ENCODE measurements around the gene NANOS3.

NANOS3 gene

GRCh38 chr19:13864667-13865570, 12.0 kb upstream of the NANOS3 start:
- TF ChIP-seq ZNF384 (IDR thresholded peaks at IDR 0.05), result no peak
- TF ChIP-seq CTBP1 (IDR thresholded peaks at IDR 0.05; ENCODE audit: borderline replicate concordance), result no peak
- TF ChIP-seq FOXK2 (IDR thresholded peaks at IDR 0.05), result no peak
- no peak for TF ChIP-seq HDGF (IDR thresholded peaks at IDR 0.05; ENCODE audit: borderline replicate concordance)
- TF ChIP-seq FOXM1 (IDR thresholded peaks at IDR 0.05; ENCODE audit: borderline replicate concordance), result no peak
- TF ChIP-seq BHLHE40 (IDR thresholded peaks at IDR 0.05; ENCODE audit: borderline replicate concordance), result no peak
- CTCF ChIA-PET, result interaction anchor here (0.9 kb wide), 1 partner anchor 82 kb away, joined by 3 read pairs; no protein-coding TSS in a partner anchor
- POLR2A ChIA-PET, result no interaction called here
- no peak for DNase-seq (ENCODE audit: extremely low spot score)

- ChIA-PET CTCF (no interaction called here), POLR2A (interaction anchor here (0.7 kb wide), 1 partner anchor 118 kb away, joined by 4 read pairs; a partner anchor contains a TSS)
- TF ChIP-seq ARNT (IDR thresholded peaks at IDR 0.05), result no peak
- TF ChIP-seq LEF1 (IDR thresholded peaks at IDR 0.05; ENCODE audit: borderline replicate concordance), result no peak
- no peak for TF ChIP-seq SP1 (IDR thresholded peaks at IDR 0.05)
- TF ChIP-seq BHLHE40 (IDR thresholded peaks at IDR 0.05; ENCODE audit: borderline replicate concordance), result no peak
- no peak for TF ChIP-seq FOXM1 (IDR thresholded peaks at IDR 0.05; ENCODE audit: borderline replicate concordance)
- no peak for TF ChIP-seq FOXA1 (IDR thresholded peaks at IDR 0.05)
- no peak for TF ChIP-seq ELF4 (IDR thresholded peaks at IDR 0.05)
- no peak for TF ChIP-seq CTBP1 (IDR thresholded peaks at IDR 0.05; ENCODE audit: borderline replicate concordance)
- TF ChIP-seq SUZ12 (IDR thresholded peaks at IDR 0.05), result no peak
- TF ChIP-seq ZNF384 (IDR thresholded peaks at IDR 0.05), result no peak
- TF ChIP-seq, protein P1, sequence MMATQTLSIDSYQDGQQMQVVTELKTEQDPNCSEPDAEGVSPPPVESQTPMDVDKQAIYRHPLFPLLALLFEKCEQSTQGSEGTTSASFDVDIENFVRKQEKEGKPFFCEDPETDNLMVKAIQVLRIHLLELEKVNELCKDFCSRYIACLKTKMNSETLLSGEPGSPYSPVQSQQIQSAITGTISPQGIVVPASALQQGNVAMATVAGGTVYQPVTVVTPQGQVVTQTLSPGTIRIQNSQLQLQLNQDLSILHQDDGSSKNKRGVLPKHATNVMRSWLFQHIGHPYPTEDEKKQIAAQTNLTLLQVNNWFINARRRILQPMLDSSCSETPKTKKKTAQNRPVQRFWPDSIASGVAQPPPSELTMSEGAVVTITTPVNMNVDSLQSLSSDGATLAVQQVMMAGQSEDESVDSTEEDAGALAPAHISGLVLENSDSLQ (IDR thresholded peaks at IDR 0.05), result no peak
- no peak for TF ChIP-seq HDGF (IDR thresholded peaks at IDR 0.05; ENCODE audit: borderline replicate concordance)
- DNase-seq (ENCODE audit: extremely low spot score), result no peak
These were observed 11.1 kb upstream of the NANOS3 start for GRCh38 chr19:13865571-13866462.

GRCh38 chr19:13866463-13867046, 10.4 kb upstream of the NANOS3 start:
- POLR2A ChIA-PET, result interaction anchor here (0.7 kb wide), 1 partner anchor 119 kb away, joined by 4 read pairs; a partner anchor contains a TSS
- CTCF ChIA-PET, result no interaction called here
- TF ChIP-seq, protein P1 (IDR thresholded peaks at IDR 0.05), result 0 out of 2 replicates have a peak, but pooled peaks have one; percentile 7
- no peak for TF ChIP-seq ZNF384 (IDR thresholded peaks at IDR 0.05)
- DNase-seq (ENCODE audit: extremely low spot score), result no peak

DNA sequence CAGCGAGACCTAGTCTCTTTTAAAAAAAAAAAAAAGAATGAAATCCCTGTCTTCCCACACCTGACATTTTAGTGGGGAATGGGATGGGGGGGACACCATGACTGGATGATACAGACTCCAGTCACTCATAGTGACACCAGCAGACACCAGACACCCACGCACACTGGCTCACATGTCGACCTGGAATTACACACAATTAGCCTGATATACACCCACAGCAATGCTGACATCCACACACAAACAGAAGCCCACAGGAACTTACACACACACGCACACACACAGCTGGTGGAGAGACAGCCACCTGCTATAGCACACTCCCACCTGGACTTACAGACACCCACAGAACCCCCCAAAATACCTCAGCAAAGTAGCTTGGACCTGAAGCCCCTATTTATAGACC, 8.3 kb upstream of the NANOS3 start:
- ChIA-PET CTCF (no interaction called here), POLR2A (no interaction called here)
- TF ChIP-seq FOXM1 (IDR thresholded peaks at IDR 0.05; ENCODE audit: borderline replicate concordance) (no peak), NFRKB (IDR thresholded peaks at IDR 0.05) (no peak), SP1 (IDR thresholded peaks at IDR 0.05) (no peak), LEF1 (IDR thresholded peaks at IDR 0.05; ENCODE audit: borderline replicate concordance) (no peak), ARNT (IDR thresholded peaks at IDR 0.05) (no peak), FOXA1 (IDR thresholded peaks at IDR 0.05) (no peak), HDGF (IDR thresholded peaks at IDR 0.05; ENCODE audit: borderline replicate concordance) (no peak), L3MBTL2 (conservative IDR thresholded peaks at IDR 0.05) (no peak), ELF4 (IDR thresholded peaks at IDR 0.05) (no peak), FOXK2 (IDR thresholded peaks at IDR 0.05) (no peak), SUZ12 (IDR thresholded peaks at IDR 0.05) (no peak), BHLHE40 (IDR thresholded peaks at IDR 0.05; ENCODE audit: borderline replicate concordance) (no peak), CTBP1 (IDR thresholded peaks at IDR 0.05; ENCODE audit: borderline replicate concordance) (no peak)
- DNase-seq (ENCODE audit: extremely low spot score), result no peak

DNA sequence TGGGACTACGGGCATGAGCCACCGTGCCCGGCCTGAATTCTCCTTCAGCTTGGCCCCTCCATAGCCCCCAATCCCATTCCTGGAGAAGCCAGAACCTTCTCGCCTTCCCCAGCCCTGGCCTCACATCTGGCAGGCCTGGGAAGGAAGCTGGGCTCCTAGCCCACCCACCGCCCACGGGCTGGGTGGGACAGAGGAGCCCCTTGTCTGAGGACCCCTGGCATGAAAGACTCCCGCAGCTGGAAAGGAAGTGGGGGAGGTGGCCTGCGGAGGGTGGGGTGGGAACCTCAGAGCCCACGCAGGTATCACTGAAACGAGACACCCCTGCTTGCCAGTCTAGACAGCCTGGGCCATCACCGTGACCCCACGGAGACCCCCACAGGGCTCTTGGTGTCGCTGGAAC, 7.7 kb upstream of the NANOS3 start:
- DNase-seq (ENCODE audit: extremely low spot score), result no peak
- TF ChIP-seq ARNT (IDR thresholded peaks at IDR 0.05) (no peak), LEF1 (IDR thresholded peaks at IDR 0.05; ENCODE audit: borderline replicate concordance) (no peak), FOXM1 (IDR thresholded peaks at IDR 0.05; ENCODE audit: borderline replicate concordance) (no peak), TARDBP (IDR thresholded peaks at IDR 0.05) (no peak), CTBP1 (IDR thresholded peaks at IDR 0.05; ENCODE audit: borderline replicate concordance) (no peak), NFRKB (IDR thresholded peaks at IDR 0.05) (no peak), FOXA1 (IDR thresholded peaks at IDR 0.05) (no peak), ZNF384 (IDR thresholded peaks at IDR 0.05) (no peak), BHLHE40 (IDR thresholded peaks at IDR 0.05; ENCODE audit: borderline replicate concordance) (no peak), ELF4 (IDR thresholded peaks at IDR 0.05) (no peak), SUZ12 (IDR thresholded peaks at IDR 0.05) (no peak), SP1 (IDR thresholded peaks at IDR 0.05) (no peak), FOXK2 (IDR thresholded peaks at IDR 0.05) (no peak), L3MBTL2 (conservative IDR thresholded peaks at IDR 0.05) (no peak), HDGF (IDR thresholded peaks at IDR 0.05; ENCODE audit: borderline replicate concordance) (no peak)
- TF ChIP-seq, protein P1 (IDR thresholded peaks at IDR 0.05), result no peak
- CTCF ChIA-PET, result interaction anchor here (0.7 kb wide), 1 partner anchor 480 kb away, joined by 3 read pairs; no protein-coding TSS in a partner anchor
- POLR2A ChIA-PET, result no interaction called here

Measured in HEK293T (cell line).